HepG2 (cell line): ENCODE results near the gene C16orf86. TPM values are rescaled to one million over a fixed set of nuclear protein-coding genes. Genes with fewer than 3 reads are reported as not detected.

Experiments
- ATAC-seq: fragments of 200-7000 bp; cut with Tn5 transposase; 3 replicates; pipeline ENCODE4 v1.9.1; 2020; ENCODE audit warnings: mild to moderate bottlenecking, moderate library complexity
- BruUV-seq: library from RNA; stranded (reverse); fragments of 400-500 nt; replicated peaks from 2 replicates; lab custom pipeline; 2021; lab: Mats Ljungman, UMichigan
- CTCF ChIA-PET: fragments of 300-600 bp; formaldehyde crosslinking; extraction: SDS; loops from one replicate; lab custom pipeline; 2021; ENCODE audit warnings: low total read pairs, inconsistent platforms, low intra/inter-chr PET ratio; lab: Yijun Ruan, JAX
- POLR2A ChIA-PET: fragments of 350-600 bp; sonication (Branson Sonifier 250); formaldehyde crosslinking; loops from one replicate; lab custom pipeline; 2020; ENCODE audit warnings: antibody characterized with exemption, inconsistent platforms; lab: Yijun Ruan, JAX
- DNase-seq: peaks from one replicate; pipeline ENCODE4 v3.0.0-alpha.2; 2015; ENCODE audit warnings: low spot score
- FAIRE-seq: peaks from 3 replicates; lab custom pipeline; 2011; peaks lifted over from hg19 to GRCh38; lab: Jason Lieb, UNC
- H2AFZ ChIP-seq: one replicate; pipeline ENCODE4 v1.6.1; 2011; ENCODE audit warnings: low read length, inconsistent platforms
- H3K27ac ChIP-seq: fragments of 300-600 bp; 3 replicates; pipeline ENCODE4 v1.8.0; 2011; ENCODE audit warnings: mixed run types, mild to moderate bottlenecking, mixed read lengths, low read length, inconsistent platforms; ENCODE audit not compliant: insufficient read depth; ENCODE audit errors: extremely low read length
- H3K27me3 ChIP-seq, 2 experiments: fragments of 200-600 bp in 1 of 2; 2 replicates in 1 of 2; 3 replicates in 1 of 2; pipeline versions ENCODE4 v1.6.0 to v1.8.0; 2011; ENCODE audit warnings: low read length in 2 of 2, mild to moderate bottlenecking in 2 of 2, moderate library complexity in 2 of 2, inconsistent platforms in 1 of 2; ENCODE audit not compliant: insufficient read depth in 2 of 2, control insufficient read depth in 1 of 2
- H3K36me3 ChIP-seq, 2 experiments: fragments of 200-600 bp in 1 of 2; replicated peaks in 1 of 2; 2 replicates in 1 of 2; 3 replicates in 1 of 2; pipeline versions ENCODE4 v1.5.1 to v1.8.0; 2011; ENCODE audit warnings: low read length in 2 of 2, inconsistent platforms in 1 of 2; ENCODE audit not compliant: insufficient read depth in 2 of 2, control insufficient read depth in 1 of 2
- H3K4me1 ChIP-seq: 2 replicates; pipeline ENCODE4 v1.5.1; 2012; ENCODE audit warnings: low read length, inconsistent platforms; ENCODE audit not compliant: insufficient read depth
- H3K4me2 ChIP-seq: 2 replicates; pipeline ENCODE4 v1.6.0; 2011; ENCODE audit warnings: low read depth, low read length, inconsistent platforms
- H3K4me3 ChIP-seq, 3 experiments: fragments of 200-600 bp in 1 of 3; sonication (generic), shearing (Covaris generic) in 1 of 3; replicated peaks in 1 of 3; 2 replicates each; pipeline ENCODE4 v1.5.1; 2011 to 2016; ENCODE audit warnings: low read length in 3 of 3, inconsistent platforms in 2 of 3, low read depth in 2 of 3, mild to moderate bottlenecking in 2 of 3, control low read depth in 1 of 3, mixed read lengths in 1 of 3; ENCODE audit not compliant: insufficient read depth in 1 of 3
- H3K79me2 ChIP-seq: one replicate; pipeline ENCODE4 v1.6.1; 2011; ENCODE audit warnings: low read length, inconsistent platforms; ENCODE audit not compliant: insufficient read depth
- H3K9ac ChIP-seq: 2 replicates; pipeline ENCODE4 v1.6.0; 2011; ENCODE audit warnings: mild to moderate bottlenecking, low read depth, low read length, inconsistent platforms; ENCODE audit not compliant: insufficient read depth
- H3K9me3 ChIP-seq: 2 replicates; pipeline ENCODE4 v1.5.1; 2012; ENCODE audit warnings: mild to moderate bottlenecking, low read length
- H4K20me1 ChIP-seq: 2 replicates; pipeline ENCODE4 v1.6.0; 2011; ENCODE audit warnings: inconsistent platforms, mild to moderate bottlenecking, low read length, moderate library complexity; ENCODE audit not compliant: insufficient read depth
- AHR ChIP-seq: IDR thresholded peaks from 2 replicates; pipeline ENCODE4 v1.6.1; 2018; ENCODE audit warnings: missing genetic modification reagents, missing compliant biosample characterization
- BCL6 ChIP-seq: IDR thresholded peaks from 2 replicates; pipeline ENCODE4 v1.6.1; 2016; ENCODE audit warnings: missing genetic modification reagents, missing compliant biosample characterization
- FOXP1 ChIP-seq, 2 experiments: fragments of 450-650 bp in 1 of 2; IDR thresholded peaks; 2 replicates each; pipeline ENCODE4 v1.6.1; 2017 to 2018; ENCODE audit warnings: antibody characterized with exemption in 1 of 2
- RBM22 ChIP-seq: fragments of 200-400 bp; formaldehyde crosslinking; optimal IDR thresholded peaks from 2 replicates; pipeline ENCODE3; 2017; ENCODE audit warnings: mild to moderate bottlenecking, low read length, moderate library complexity
- RFX1 ChIP-seq: fragments of 450-650 bp; IDR thresholded peaks from 2 replicates; pipeline ENCODE4 v1.6.1; 2017
- SCMH1 ChIP-seq: sonication (generic); formaldehyde crosslinking; IDR thresholded peaks from 2 replicates; pipeline ENCODE4 v1.9.0; 2021; ENCODE audit warnings: missing genetic modification reagents, mild to moderate bottlenecking, borderline replicate concordance
- SMAD3 ChIP-seq: sonication (generic); formaldehyde crosslinking; IDR thresholded peaks from 2 replicates; pipeline ENCODE4 v1.4.0; 2020; ENCODE audit warnings: missing genetic modification reagents
- YEATS4 ChIP-seq: sonication (generic); formaldehyde crosslinking; IDR thresholded peaks from 2 replicates; pipeline ENCODE4 v1.4.0; 2020; ENCODE audit warnings: missing genetic modification reagents, borderline replicate concordance
- ZNF446 ChIP-seq: sonication (generic); formaldehyde crosslinking; IDR thresholded peaks from 2 replicates; pipeline ENCODE4 v1.5.0; 2020; ENCODE audit warnings: mild to moderate bottlenecking, missing genetic modification reagents
- ZNF549 ChIP-seq: sonication (generic); formaldehyde crosslinking; IDR thresholded peaks from 2 replicates; pipeline ENCODE4 v1.5.0; 2020; ENCODE audit warnings: missing genetic modification reagents
- ZNF557 ChIP-seq: sonication (generic); formaldehyde crosslinking; IDR thresholded peaks from 2 replicates; pipeline ENCODE4 v1.4.0; 2020; ENCODE audit warnings: missing genetic modification reagents
- ZNF709 ChIP-seq: sonication (generic); formaldehyde crosslinking; IDR thresholded peaks from 2 replicates; pipeline ENCODE4 v1.5.0; 2020; ENCODE audit warnings: mild to moderate bottlenecking, missing genetic modification reagents
- WGBS: methylation state at CpG from one replicate; pipeline ENCODE4 v1.1.6; 2017; ENCODE audit warnings: low lambda C conversion rate; 5-methylcytosine and 5-hydroxymethylcytosine counted together
- in situ Hi-C: cut with HindIII; loops from 2 replicates; pipeline ENCODE4 v1.10.0; 2017; ENCODE audit warnings: low pct_unique_long_range_greater_than_20kb; ENCODE audit not compliant: extremely low pct_ligation_motif_present
- intact Hi-C: fragments of 100-400 bp; cut with micrococcal nuclease; formaldehyde crosslinking; loops from one replicate; pipeline ENCODE4 v1.10.0; 2022; ENCODE audit not compliant: unreplicated experiment
- polyA plus RNA-seq, 8 experiments: library from polyadenylated mRNA; depleted of rRNA in 3 of 8; stranded (reverse) in 7 of 8; unstranded in 1 of 8; fragments of >200 nt; fragmentation: Illumina TruSeq in 4 of 8; extraction: Trizol in 4 of 8; gene quantifications; 2 replicates each; pipeline versions ENCODE4 v1.2.1 to v1.2.3, GENCODE V29; 2011 to 2016; ENCODE audit warnings: low read depth in 4 of 8, missing spikeins in 1 of 8, mixed read lengths in 1 of 8; ENCODE audit not compliant: insufficient read depth in 1 of 8
- total RNA-seq, 5 experiments: library from RNA; depleted of rRNA; stranded (reverse); fragments of >200 nt; fragmentation: Illumina TruSeq; extraction: Trizol; gene quantifications; 2 replicates each; pipeline ENCODE4 v1.2.3, GENCODE V29; 2016; ENCODE audit warnings: low read depth in 1 of 5
- TF ChIP-seq, protein P1 (sequence below): sonication (generic); formaldehyde crosslinking; IDR thresholded peaks from 2 replicates; pipeline ENCODE4 v1.5.1; 2020; ENCODE audit warnings: mild to moderate bottlenecking, missing genetic modification reagents, moderate library complexity
- TF ChIP-seq, protein P2 (sequence below): sonication (generic); formaldehyde crosslinking; IDR thresholded peaks from 2 replicates; pipeline ENCODE4 v1.5.1; 2020; ENCODE audit warnings: missing genetic modification reagents, mild to moderate bottlenecking, borderline replicate concordance
- TF ChIP-seq, protein P3 (sequence below): sonication (generic); formaldehyde crosslinking; IDR thresholded peaks from 2 replicates; pipeline ENCODE4 v1.4.0; 2020; ENCODE audit warnings: missing genetic modification reagents
- TF ChIP-seq, protein P4 (sequence below): sonication (generic); formaldehyde crosslinking; IDR thresholded peaks from 2 replicates; pipeline ENCODE4 v1.9.0; 2022; ENCODE audit warnings: missing genetic modification reagents, mild to moderate bottlenecking, borderline replicate concordance

The C16orf86 gene
- total and polyA plus RNA-seq, 2 of the 13 experiments (the other 11 are each of a cell fraction or from before 2014, with no cell fraction given) = 1.5 to 3.1 TPM

DNA sequence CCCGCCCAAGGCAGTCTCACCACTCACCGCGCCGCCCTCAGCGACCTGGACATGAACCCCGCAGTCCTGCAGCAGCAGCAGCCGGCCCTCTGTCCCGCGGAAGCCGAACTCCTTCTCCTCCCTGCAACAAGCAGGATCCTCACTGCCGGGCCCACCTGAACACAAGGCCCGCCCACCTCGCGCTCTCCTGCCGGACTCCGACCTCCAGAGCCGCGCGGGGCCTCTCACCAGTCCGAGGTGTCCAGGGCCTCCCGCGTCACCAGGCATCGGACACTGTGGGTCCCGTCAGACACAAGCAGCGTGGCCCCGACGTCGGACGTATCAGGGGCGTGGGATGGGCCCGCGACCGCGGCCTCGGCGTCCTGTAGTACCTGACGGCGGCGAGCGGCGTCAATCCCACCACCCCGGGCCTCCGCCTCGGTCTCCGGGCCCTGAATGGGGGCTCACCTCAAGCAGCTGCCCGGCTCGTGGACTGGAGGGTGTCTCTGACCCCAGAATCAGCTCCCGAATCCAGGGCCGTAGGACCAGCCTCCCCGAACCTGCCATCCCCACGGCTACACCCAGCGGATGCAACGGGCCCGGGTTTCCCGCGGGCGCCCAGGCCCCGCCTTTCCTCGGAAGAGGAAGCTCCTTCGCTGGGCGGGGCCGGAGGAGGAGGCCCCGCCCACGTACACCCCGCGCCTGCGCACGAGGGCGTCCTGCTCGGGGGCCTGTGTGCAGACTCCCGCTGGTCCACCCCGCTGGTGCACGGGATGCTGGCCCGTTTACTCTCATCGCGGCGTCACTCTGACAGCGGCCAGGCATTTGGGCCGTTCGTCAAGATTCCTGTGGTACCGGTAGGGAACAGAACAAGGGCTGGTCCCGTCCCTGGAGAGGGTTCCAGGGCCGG lies 6.7 kb upstream of the C16orf86 start, which contains the start of gene ACD:
Gene ACD, minus strand, starts transcription at position 586 of the 889 bp plus-strand sequence. Its CDS starts 40 bp downstream, at position 546.
- no peak for FAIRE-seq
- intact Hi-C loops = no loop called here
- CTCF ChIA-PET = no interaction called here
- peak; percentile 84 for TF ChIP-seq ZNF709 (CRISPR knock-in tag)
- TF ChIP-seq, protein P1, sequence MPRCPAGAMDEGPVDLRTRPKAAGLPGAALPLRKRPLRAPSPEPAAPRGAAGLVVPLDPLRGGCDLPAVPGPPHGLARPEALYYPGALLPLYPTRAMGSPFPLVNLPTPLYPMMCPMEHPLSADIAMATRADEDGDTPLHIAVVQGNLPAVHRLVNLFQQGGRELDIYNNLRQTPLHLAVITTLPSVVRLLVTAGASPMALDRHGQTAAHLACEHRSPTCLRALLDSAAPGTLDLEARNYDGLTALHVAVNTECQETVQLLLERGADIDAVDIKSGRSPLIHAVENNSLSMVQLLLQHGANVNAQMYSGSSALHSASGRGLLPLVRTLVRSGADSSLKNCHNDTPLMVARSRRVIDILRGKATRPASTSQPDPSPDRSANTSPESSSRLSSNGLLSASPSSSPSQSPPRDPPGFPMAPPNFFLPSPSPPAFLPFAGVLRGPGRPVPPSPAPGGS (CRISPR knock-in tag) = peak; percentile 90; the same call in 1 of the 2 replicates
- no peak for TF ChIP-seq SCMH1 (CRISPR knock-in tag)
- no peak for TF ChIP-seq ZNF557
- TF ChIP-seq, protein P2, sequence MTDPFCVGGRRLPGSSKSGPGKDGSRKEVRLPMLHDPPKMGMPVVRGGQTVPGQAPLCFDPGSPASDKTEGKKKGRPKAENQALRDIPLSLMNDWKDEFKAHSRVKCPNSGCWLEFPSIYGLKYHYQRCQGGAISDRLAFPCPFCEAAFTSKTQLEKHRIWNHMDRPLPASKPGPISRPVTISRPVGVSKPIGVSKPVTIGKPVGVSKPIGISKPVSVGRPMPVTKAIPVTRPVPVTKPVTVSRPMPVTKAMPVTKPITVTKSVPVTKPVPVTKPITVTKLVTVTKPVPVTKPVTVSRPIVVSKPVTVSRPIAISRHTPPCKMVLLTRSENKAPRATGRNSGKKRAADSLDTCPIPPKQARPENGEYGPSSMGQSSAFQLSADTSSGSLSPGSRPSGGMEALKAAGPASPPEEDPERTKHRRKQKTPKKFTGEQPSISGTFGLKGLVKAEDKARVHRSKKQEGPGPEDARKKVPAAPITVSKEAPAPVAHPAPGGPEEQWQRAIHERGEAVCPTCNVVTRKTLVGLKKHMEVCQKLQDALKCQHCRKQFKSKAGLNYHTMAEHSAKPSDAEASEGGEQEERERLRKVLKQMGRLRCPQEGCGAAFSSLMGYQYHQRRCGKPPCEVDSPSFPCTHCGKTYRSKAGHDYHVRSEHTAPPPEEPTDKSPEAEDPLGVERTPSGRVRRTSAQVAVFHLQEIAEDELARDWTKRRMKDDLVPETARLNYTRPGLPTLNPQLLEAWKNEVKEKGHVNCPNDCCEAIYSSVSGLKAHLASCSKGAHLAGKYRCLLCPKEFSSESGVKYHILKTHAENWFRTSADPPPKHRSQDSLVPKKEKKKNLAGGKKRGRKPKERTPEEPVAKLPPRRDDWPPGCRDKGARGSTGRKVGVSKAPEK (CRISPR knock-in tag) = no peak; the same call in 1 of the 2 replicates
- TF ChIP-seq RBM22 = no peak
- peak; percentile 65; the same call in 1 of the 2 replicates for TF ChIP-seq ZNF446 (CRISPR knock-in tag)
- peak; percentile 21; the same call in 1 of the 2 replicates for TF ChIP-seq AHR
- TF ChIP-seq, protein P3, sequence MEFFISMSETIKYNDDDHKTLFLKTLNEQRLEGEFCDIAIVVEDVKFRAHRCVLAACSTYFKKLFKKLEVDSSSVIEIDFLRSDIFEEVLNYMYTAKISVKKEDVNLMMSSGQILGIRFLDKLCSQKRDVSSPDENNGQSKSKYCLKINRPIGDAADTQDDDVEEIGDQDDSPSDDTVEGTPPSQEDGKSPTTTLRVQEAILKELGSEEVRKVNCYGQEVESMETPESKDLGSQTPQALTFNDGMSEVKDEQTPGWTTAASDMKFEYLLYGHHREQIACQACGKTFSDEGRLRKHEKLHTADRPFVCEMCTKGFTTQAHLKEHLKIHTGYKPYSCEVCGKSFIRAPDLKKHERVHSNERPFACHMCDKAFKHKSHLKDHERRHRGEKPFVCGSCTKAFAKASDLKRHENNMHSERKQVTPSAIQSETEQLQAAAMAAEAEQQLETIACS (CRISPR knock-in tag) = peak; percentile 35; the same call in 1 of the 2 replicates
- TF ChIP-seq SMAD3 (CRISPR knock-in tag) = peak; percentile 68
- no peak for TF ChIP-seq ZNF549 (CRISPR knock-in tag)
- TF ChIP-seq, protein P4, sequence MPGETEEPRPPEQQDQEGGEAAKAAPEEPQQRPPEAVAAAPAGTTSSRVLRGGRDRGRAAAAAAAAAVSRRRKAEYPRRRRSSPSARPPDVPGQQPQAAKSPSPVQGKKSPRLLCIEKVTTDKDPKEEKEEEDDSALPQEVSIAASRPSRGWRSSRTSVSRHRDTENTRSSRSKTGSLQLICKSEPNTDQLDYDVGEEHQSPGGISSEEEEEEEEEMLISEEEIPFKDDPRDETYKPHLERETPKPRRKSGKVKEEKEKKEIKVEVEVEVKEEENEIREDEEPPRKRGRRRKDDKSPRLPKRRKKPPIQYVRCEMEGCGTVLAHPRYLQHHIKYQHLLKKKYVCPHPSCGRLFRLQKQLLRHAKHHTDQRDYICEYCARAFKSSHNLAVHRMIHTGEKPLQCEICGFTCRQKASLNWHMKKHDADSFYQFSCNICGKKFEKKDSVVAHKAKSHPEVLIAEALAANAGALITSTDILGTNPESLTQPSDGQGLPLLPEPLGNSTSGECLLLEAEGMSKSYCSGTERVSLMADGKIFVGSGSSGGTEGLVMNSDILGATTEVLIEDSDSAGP (CRISPR knock-in tag) = peak; percentile 71; the same call in 1 of the 2 replicates
- TF ChIP-seq RFX1 = no peak
- TF ChIP-seq BCL6 (CRISPR knock-in tag) = no peak
- peak; percentile 69 for TF ChIP-seq YEATS4 (CRISPR knock-in tag)
- no peak for TF ChIP-seq FOXP1 (IDR thresholded peaks at IDR 0.05)
- no peak for TF ChIP-seq FOXP1 (CRISPR knock-in tag; IDR thresholded peaks at IDR 0.05)

More for the DNA sequence above, 6.7 kb upstream of the C16orf86 start, which contains the start of gene ACD:
- Histone ChIP-seq H2AFZ (peak within 1 kb of the TSS; percentile 83), H4K20me1 (0 out of 2 replicates have a peak, but pooled peaks cover 3% of the 10 kb centered on the region), H3K9ac (peak within 1 kb of the TSS; percentile 87), H3K4me2 (peak within 1 kb of the TSS; percentile 94), H3K4me1 (peaks cover 14% of the 10 kb centered on the region), H3K27ac (peak within 1 kb of the TSS; percentile 87), H3K4me3 (peak within 1 kb of the TSS; percentile 73 to 94 (median 93)), H3K9me3 (no peaks in the 10 kb centered on the region), H3K27me3 (no peaks in the 10 kb centered on the region; a peak in 1 of 5 replicates), H3K36me3 (peaks cover 6 to 13% of the 10 kb centered on the region in 2 experiments; a peak in 4 of 5 replicates), H3K79me2 (peaks cover 11% of the 10 kb centered on the region)
- peak; percentile 75 for ATAC-seq
- BruUV-seq = TSS peak; percentile 85
- under 1% methylated on average over 32 of the region's 83 CpGs for WGBS
- DNase-seq = peak; percentile 89
- in situ Hi-C loops = loop anchor here (10.0 kb wide), 1 partner anchor 275 kb away; the partner anchor contains the start of genes CTRL and PSMB10
- POLR2A ChIA-PET = interaction anchor here (0.6 to 2.0 kb wide), 21 partner anchors 9 to 425 kb away, joined by 3 to 14 read pairs (median 3); partner anchors contain the start of genes ATP6V0D1, CTCF, HSD11B2 and LCAT
